ENCODE measurements around the gene DHRS12. TPM values are rescaled to one million over a fixed set of nuclear protein-coding genes. Genes with fewer than 3 reads are reported as not detected.

DHRS12 gene
- total RNA-seq, 1 donor from 2014 or later, result 14.8 TPM

DNA sequence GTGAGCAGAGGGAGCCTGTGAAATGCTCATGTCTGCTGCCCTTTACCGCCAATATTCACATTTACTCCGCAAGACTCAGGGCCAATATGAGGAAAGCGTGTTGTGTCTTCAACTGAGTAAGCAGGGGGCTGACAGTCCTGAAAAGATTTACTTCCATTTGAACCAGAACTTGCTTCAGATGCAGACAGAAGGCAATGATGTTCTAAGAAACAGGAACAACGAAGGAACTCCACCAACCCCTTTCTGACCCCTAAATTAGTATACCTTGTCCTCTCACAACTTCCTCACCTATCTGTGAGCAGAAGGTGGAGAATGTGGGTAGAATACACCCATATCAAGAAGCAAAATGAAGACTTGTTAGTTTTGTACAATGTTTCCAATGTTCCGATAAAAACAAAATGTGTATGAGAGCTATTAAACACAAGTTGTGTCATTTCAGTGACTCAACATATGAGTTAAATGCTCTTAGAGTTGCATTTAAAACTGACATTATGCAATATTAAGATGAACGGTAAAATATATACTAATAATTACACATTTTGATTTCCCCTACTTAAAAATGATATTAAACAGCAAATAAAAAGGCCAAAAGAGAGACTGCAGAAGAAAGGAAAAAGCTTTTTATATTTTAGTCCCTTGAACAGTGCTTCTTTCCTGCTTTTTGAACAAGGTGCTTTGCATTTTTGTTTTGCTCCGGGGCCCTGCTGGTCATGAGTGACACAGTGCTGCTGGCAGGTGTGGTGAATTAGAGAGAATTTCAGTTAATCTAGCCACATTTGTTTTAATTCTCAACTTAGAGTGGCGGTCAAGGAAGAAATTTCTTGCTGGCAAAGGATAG, 25.0 kb upstream of the DHRS12 start:
- DNase-seq (ENCODE audit: low spot score), result no peak

DNA sequence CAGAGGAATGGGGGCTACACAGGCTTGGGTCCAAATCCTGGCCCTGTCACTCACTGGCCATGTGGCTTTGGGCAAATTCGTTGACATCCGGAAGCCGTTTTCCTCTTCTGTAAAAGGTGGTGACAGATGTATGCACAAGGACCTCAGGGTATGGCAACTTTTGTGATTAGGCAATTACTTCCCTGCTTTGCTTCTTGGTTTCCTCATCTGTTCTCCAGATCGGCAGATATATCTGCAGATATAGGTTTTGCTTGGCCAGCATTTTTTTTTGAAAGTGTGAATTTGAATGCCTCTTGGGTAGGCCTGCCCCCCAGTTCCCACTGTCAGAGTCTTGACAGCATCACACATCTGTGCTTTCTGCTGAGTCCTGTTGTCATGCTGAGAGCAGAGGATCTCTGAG, 23.3 kb upstream of the DHRS12 start:
- peak; percentile 37 for DNase-seq (ENCODE audit: low spot score)

DNA sequence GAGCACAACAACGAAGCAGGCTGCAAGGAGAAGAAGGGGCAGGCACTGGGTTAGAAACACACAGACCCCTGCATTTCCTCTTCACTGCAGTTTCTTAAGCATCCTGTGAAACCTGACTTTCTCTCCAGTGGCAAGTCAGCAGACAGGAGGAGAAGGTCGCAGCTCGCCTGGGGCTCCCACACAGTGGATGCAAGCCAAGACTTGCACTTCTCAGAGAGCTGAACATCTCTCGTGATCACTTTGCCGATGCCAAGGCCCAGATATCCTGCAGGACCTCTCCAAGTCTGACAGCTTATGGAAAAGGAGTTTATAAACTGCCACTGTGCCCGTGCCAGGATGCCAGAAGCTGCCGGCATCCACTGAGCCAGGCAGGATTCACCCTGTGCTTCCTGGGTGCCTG, 22.6 kb upstream of the DHRS12 start:
- DNase-seq (ENCODE audit: low spot score), result peak; percentile 28

DNA sequence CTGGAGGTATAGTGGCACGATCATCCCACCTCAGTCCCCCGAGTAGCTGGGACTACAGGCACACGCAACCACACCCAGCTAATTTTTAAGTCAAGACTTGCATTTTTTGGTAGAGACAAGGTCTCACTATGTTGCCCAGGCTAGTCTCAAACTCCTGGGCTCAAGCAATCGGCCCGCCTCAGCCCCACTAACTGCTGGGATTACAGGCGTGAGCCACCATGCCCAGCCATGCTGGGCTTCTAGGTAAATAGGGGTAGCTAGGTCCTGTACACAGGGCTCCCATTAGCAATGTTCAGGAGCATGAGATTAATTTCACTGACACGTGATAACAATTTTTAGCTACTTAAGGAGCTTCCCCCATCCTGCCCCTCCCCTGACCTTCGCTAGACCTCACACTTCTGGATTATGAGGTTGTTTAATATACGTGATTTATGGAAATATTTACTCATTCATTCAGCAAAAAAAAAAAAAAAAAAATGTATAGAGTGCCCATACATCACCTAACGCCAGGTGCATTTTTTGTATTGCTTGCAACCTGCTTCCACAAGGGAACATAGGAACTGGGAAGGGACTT, 21.8 kb upstream of the DHRS12 start:
- DNase-seq (ENCODE audit: low spot score), result peak; percentile 16

DNA sequence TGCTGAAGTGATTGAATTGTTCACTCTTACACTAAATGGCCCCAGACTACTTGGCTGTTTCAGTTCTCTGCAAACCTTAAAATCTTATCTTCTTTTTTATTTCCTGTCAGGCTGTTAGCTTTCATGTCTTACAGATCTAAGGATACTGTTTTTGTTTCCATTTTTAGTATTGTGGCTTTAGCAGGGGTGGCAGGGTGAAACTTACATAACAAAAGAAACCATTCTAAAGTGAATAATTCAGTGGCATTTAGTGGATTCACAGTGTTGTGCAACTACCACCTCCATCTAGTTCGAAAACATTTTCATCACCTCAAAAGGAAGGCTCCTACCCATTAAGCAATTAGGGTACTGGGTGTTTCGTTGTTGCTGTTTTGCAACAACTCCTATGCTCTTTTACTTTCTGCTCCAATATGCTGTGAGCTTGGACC, 21.2 kb upstream of the DHRS12 start:
- DNase-seq (ENCODE audit: low spot score), result no peak

DNA sequence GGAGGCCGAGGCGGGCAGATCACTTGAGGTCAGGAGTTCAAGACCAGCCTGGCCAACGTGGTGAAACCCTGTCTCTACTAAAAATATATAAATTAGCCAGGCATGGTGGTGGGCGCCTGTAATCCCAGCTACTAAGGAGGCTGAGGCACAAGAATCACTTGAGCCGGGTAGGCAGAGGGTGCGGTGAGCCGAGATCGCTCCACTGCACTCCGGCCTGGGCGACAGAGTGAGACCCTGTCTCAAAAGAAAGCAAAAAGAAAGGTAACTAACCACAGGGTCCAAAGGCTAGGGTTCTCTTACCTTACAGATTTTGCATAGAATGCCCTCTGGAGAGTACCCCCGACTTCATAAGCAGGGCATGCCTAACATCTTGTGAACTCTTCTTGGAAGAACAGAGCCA, 20.7 kb upstream of the DHRS12 start:
- peak; percentile 64 for DNase-seq (ENCODE audit: low spot score)

DNA sequence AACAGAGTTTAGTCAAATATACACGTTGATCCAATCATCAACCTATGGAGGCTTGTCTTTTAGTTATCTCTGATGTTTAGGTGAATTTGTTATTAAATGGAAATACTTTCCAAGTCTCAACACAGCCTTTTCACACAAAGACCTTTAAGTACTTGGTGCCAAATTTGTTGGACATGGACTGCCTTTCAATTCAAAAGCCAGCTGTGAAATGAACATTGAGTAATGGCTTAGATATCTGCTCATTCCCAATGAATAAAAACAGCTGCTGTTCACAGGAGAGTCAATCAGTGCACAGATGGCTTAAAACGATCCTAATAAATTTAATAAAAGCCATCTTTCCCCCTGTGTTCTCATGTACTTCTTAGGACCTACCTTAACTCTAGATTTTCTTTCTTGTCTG, 19.9 kb upstream of the DHRS12 start:
- DNase-seq (ENCODE audit: low spot score), result no peak

DNA sequence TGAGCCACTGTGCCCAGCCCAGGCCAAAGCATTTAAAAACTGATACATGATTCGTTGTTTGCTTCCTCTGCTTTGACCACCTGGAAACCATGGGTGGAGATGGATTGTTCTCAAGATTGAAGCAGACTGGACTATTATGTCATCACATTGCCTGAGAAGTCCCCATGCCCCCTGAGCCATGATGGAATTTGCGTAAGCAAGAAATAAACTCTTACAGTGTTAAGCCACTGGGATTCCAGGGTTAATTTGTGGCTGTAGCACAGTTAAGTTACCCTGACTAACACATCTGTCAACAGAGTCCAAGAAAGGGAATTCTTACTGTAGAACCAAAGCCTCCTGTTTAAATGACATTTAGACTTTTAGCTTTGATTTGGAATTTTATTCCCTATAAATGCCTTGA, 19.4 kb upstream of the DHRS12 start:
- DNase-seq (ENCODE audit: low spot score), result no peak

DNA sequence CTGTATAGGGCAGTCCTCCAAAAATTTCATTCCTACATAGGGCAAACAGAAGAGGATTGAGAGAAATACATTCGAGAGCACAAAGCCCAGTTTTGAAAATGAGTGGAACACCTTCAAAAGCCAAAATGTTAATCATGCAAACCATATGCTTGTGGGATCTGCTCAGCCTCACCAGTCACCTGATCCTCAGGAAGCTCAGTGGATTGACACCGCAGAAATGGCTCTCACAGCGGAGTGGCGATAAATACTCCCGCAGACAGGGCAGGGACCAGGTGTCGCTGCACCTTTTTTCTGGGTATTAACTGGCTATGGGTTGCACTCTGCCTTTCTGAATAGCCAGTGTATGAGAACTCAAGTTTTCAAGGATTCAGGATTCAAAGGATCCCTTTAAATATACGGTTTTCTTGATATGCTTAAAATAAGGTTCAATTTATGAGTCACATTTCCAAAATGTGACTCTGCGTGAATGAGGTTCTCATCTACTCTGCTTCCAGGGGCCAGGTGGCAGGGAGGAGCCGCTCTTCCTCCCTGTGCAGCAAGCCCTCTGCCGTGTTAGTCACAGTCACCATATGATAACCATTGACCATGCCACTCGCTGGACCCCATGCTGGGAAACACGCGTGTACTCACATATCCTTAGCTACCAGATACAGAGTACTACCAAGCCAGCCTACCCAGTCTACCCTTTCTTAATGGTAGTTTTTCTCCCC, 18.3 kb upstream of the DHRS12 start:
- DNase-seq (ENCODE audit: low spot score), result peak; percentile 49

DNA sequence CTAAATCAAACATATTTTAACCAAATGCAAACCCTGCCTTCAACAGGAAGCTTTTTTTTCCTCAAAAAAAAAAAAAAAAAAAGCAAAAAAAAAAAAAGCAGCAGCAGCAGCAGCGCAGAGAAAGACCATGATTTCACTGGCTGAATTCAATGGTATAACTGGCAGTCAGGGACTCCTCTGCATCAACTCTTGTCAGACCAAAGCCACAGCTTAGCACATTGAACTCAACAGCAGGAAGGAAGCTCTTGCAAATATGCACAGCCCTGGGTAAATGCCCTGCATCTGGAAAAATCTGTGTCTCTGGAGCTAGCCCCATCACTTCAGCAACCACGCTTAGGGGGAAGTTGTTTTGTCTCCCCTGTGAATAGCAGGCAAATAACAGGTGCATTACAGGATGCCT, 17.6 kb upstream of the DHRS12 start:
- no peak for DNase-seq (ENCODE audit: low spot score)

DNA sequence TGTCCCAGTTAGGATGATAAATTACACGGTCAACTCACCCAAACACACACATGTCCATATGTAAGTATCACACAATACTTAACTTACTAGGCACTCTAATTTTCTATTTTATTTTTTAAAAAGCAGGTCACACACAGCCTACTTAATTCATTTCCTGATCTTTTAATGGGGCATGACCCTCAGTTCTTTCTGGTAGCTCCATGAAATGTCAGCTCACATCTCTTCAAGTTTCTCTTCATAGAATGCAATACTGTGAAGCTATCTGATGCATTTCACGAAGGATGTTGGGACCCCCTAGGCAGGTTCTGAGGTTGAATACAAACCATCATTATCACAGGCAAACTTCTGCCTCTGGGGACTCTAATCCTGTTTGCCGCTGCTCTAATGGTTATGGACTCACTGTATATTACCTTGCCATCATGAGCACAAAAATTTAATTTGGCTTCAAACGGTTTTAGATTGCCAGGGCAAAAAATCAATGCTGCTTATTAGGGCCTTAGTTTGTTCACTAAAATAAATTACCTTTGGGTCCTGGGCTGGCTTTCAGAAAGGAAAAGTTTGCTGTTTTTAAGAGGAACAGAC, 16.1 kb upstream of the DHRS12 start:
- DNase-seq (ENCODE audit: low spot score), result no peak

DNA sequence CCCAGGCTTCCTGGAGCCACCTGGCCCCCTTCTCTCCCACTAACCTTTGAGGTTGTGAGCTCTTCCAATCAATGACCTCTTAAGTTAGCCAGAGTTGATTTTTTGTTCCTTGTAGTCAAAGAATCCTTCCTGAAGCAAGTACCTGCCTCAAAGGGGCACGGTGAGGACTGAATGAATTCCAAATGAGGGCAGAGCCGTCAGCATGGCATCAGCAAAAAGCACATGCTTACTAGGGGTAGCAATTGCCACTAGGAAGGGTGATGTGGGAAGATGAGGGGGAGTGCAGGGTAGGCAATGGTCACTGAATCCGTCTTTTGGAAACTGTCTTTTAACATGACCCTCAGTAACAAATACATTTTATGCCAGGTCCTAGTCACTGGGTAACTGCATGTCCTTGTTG, 15.6 kb upstream of the DHRS12 start:
- no peak for DNase-seq (ENCODE audit: low spot score)

DNA sequence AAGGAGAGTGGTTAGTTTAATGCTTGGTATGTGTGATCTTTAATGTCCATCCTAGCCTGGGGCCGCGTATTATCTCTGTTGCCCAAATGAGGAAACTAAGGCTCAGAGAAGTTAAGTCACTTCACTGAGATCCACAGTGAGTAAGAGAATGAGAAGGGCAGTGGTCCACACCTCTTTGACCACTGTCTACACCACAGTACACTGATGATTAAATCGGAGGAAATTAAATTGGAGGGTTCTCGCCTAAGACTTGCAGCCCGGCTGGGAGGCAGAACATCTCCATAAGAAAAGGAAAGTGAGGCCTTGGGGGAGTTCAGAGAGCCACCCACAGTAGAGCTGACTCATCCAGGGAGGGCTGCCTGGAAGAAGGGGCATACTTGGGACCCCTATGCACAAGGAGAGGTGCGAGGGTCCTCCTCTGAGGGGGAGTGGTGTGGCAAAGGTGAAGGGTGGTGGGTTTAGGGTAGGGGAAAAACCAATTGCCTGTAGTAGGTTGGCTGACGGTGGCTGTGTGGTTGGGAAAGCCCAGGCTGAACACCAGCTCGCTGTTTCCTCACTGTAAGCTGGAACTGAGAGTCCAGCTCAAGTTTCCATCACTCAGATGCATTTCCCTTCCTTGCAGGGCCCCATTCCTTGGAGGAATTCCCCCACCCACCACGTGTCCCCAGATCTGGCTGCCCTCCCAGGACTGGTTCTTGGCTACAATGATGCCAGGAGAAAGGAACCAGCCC, 15.0 kb upstream of the DHRS12 start:
- no peak for DNase-seq (ENCODE audit: low spot score)

DNA sequence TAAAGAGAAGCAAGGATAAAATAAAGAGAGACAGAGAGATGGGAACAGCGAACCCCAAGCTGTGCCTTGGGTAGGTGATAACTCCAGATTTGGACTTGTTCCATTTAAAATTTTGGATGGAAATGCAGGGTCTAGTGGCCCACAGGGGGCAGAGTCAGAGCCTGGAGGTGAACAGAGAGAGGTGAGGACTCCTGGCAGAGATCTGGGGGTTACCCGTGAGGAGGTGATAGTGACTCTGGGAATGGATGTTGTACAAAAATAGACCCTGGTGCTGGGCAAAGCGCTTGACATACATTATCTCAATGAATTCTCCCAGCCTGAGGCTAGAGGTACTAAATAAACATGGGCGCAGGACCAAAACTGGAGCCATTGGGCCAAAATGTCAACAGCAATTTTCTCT, 14.3 kb upstream of the DHRS12 start:
- DNase-seq (ENCODE audit: low spot score), result no peak

DNA sequence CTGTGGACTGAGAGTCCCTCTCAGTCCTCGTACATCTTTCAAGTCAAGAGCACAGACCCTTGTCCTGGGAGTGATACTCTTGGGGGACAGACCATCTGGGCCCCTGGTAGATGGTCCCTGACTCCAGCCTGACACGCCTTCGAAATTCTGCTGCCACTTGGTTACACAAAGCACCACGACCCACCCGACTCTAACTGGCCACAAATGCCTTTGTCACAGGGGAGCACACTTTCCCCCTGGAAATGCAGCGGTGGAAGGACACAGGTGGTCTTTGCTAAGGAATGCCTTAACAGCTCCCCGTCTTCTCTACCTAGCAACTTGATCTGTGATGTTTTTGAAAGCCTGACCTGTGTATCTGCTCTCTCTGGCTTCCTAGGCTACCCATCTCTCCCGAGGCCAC, 13.8 kb upstream of the DHRS12 start:
- DNase-seq (ENCODE audit: low spot score), result no peak

DNA sequence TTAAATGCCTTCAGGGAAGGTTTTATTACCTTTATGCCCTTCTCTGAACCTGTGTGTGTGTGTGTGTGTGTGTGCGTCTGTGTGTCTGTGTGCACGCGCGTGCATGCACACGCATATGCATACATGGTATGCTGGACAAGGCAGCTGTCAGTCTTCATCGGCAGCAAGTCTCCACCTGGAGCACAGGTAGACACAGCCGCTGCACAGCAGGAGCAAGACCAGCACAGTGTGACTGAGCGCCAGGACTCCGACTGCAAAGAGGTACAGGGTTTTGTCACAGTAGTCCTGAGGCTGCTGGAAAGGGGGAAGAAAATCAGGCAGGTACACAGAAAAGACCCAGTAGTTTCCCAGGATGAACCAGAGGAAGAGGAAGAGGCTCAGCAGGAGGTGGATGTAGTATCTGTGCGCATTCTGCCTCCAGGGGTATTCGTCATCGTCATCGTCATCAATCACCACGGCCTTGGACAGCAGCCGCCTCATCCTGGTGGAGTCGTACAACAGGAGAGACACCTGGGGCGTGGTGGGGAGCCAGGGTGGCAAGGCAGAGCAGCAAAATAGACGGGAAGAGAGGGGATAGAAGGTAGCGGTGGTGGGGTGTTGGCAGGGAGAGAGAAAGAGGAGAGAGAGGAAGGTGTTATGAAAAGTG, 12.8 kb upstream of the DHRS12 start:
- no peak for DNase-seq (ENCODE audit: low spot score)

DNA sequence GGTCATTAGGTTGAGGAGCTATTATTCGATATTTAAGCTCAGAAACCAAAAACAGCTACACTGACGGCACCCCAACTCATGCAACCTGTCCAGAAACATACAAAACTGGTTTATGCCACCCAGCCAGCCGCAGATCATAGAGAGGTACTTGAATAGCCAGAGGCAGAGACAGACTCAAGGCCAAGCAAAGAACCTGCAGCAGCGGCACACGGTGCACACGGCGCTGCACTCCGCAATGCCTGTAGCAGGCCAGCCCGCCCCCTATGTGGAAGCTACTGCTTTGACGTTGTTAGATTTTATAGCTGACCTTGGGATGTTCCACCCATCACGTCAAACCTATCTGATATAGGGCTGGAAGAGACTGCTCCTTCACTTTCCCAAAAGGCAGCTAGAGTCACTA, 11.9 kb upstream of the DHRS12 start:
- no peak for DNase-seq (ENCODE audit: low spot score)

DNA sequence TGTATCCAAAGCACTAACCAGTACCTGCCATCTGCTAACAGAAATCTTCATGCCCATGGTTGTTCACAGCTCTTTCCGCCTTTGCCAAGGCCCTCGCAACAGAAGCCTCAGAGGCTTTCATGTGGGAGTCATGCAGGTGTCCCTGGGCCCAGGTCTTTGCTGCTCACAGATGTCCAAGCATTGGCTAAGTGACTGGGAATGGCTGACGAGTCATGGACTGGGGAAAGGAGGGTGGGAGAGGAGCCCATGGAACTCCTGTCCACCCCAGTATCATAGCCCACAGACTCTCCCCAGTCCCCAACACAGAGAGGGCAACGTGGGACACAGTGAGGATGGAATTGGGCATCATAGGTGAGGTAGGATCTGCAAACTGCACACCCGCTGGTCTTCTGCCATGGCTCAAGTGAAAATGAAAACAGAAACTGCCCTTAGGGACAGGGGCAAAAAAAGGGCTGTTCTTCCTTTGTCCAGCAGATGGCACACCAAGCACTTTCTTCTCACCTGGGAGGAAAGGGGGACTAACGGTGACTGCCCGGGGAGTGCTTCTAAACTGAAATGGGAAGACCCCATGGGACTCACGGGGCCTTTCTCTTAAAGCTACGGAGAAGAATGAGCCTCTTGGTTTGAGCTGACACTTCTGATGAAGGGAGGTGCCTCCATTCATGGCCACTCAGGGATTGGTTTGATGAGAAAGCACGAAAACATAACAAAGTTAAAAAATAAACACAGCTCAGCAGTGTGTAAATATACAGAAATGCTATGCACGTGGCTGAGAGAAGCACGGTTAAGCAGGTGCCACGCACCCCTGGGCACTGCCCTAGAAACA, 11.1 kb upstream of the DHRS12 start:
- DNase-seq (ENCODE audit: low spot score), result peak; percentile 74

DNA sequence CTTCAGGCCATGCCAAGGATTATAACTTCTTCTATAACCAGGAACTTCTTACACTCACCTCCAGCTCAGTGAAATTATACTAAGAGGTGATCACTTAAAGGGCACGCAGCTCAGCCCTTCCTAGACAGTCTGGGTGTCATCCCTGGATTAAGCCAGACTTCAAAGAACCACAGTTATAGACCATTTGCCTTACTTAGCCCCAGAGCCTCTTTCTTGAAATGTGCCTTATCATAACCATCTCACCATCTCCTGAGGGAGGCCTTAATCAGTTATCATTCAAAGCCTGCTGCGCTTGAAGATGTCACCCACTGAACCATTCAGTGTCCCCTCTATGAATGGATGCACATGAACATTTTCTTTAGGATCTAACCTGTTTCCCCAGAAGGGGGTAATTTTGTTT, 10.1 kb upstream of the DHRS12 start:
- DNase-seq (ENCODE audit: low spot score), result no peak

DNA sequence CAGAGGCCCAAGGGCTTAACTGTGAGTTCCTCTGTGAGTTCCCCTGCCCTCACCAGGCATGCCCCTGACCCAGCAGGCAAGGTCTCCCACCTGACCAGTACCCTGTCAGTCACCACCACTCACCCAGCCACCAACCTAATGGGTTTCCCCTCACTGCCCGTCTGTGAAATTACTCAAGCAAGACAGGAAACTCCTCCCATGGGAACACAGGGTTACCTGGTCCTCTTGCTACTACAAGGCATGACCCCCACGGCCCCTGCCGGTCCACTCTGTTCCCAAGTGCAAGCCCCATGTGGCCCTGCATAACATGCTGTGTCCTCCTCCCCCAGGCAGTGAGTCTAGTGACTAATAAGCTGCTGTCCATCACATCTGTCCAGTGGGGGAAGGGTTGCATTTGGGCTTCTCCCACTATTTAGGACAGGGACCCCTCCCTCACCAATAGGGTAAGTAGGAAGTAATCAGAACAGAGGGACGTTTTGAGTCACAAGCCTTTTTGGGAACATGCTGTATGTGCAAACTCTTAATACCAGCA, 8.0 kb upstream of the DHRS12 start:
- peak; percentile 74 for DNase-seq (ENCODE audit: low spot score)

Data from mesenteric fat pad (tissue), 1 donor.